Fibroblast of upper back skin (primary cell): ENCODE data around the gene NSD2.
"Not testable (repeated sequence)": the region's sequence is repeated elsewhere in the genome, so short reads cannot be mapped to it uniquely, and the experiment has no call there.

Experiments used
- DNase-seq: peaks from one replicate; pipeline ENCODE4 v3.0.0-alpha.2; 2013

NSD2 gene

DNA sequence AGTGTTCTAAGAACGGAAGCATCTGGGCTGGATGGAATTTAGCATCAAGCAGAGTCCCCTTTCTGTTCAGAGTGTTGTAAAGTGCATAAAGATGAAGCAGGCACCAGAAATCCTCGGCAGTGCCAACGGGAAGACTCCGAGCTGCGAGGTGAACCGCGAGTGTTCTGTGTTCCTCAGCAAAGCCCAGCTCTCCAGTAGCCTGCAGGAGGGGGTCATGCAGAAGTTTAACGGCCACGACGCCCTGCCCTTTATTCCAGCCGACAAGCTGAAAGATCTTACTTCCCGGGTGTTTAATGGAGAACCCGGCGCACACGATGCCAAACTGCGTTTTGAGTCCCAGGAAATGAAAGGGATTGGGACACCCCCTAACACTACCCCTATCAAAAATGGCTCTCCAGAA is 29.4 kb downstream of the NSD2 start:
- DNase-seq, result no peak

DNA sequence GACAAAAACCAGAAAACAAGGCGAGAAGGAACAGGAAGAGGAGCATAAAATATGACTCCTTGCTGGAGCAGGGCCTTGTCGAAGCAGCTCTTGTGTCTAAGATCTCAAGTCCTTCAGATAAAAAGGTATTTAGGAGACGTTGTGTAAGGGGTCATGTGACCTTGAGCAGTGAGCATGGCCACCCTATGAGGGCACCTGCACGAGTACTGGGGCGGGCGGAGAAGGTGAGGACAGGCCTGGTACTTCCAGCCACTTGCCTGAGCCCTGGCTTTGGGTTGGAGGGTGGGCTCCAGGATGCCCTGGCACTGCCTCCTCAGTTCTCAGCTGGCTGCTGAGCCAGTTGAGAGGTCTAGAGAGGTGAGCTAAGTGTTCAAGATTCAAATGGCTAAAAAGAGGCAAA is 29.9 kb downstream of the NSD2 start:
- no peak for DNase-seq

DNA sequence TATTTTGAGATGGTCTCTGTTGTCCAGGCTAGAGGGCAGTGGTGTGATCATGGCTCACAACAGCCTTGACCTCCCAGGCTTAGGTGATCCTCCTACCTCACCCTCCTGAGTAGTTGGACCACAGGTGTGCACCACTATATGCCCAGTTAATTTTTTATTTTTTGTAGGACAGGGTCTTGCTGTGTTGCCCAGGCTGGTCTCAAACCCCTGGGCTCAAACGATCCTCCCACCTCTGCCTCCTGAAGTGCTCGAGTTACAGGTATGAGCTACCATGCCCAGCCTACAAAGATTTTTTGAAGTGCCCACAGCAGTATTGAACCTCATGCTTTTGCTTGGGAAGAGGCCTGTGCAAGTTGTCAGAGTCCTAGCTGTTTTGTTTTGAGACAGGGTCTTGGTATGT is 31.1 kb downstream of the NSD2 start:
- no peak for DNase-seq

DNA sequence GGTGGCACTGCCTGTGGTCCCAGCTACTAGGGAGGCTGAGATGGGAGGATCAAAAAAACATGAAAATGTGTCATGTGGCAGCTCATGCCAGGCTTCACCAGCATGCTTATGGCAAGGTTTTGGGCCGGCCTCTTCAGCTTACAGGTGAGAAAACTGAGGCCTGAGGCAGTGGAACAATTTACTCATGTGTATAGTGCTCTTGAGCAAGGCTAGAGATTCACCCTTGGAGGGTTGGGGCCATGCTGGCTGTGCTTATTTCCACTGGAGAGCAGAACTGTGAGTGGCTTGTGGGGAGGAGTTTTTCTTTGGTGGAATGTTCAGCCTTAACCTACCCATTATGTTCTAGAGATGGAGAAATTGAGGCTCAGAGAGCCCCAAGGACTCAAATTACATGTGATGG is 31.8 kb downstream of the NSD2 start:
- no peak for DNase-seq

DNA sequence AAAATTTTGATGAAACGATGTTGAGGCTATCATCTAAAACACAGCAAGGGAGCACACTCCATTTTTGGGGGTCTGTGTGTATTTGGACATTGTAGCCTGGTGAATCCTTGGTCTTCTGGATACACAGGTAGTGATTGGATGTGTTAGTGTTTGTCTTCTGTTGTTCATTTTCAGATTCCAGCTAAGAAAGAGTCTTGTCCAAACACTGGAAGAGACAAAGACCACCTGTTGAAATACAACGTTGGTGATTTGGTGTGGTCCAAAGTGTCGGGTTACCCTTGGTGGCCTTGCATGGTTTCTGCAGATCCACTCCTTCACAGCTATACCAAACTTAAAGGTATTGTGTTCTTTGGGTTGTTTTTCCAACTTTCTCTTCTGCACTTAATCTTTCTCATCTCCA is 32.8 kb downstream of the NSD2 start:
- no peak for DNase-seq

DNA sequence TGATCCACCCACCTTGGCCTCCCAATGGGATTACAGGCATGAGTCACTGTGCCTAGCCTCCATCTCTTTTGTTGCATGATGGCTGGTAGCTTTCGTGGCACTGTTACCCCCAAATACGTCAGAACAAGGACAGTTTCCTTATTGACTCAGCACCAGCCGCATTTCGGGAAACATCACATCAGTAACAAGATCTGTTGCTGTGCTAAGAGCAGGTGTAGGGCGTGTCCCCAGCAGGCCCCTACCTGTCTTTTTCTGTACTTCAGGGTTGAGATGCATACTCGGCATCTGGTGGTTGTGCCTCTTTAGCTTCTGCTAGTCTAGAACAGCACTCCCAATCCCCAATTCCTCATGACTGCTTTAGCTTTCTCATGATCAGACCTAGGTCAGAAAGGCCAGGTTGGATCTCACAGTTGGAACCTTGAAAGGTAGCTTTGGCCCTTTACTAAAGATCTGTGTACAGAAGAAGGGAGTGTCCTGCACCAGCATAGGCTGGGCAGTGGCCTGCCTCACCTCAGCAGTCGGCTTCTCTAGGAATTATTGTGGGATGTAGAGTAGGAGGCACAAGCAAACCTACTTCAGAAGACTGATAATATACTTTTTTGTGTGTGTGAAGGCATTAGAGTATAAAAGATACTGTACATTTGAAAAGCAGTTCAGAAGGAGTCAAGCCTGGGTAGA is 36.8 kb downstream of the NSD2 start:
- DNase-seq, result no peak

DNA sequence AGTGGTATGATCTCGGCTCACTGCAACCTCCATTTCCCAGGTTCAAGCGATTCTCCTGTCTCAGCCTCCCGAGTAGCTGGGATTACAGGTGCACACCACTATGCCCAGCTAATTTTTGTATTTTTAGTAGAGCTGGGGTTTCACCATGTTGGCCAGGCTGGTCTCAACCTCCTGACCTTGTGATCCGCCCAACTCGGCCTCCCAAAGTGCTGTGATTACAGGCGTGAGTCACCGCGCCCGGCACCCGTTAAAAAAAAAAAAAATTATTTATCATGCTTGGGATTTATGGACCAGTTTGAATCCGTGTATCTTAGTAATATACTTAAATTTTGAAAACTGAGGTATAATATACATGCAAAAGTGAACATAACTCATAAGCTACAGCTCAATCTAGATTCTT is 38.5 kb downstream of the NSD2 start:
- not testable (repeated sequence) for DNase-seq

DNA sequence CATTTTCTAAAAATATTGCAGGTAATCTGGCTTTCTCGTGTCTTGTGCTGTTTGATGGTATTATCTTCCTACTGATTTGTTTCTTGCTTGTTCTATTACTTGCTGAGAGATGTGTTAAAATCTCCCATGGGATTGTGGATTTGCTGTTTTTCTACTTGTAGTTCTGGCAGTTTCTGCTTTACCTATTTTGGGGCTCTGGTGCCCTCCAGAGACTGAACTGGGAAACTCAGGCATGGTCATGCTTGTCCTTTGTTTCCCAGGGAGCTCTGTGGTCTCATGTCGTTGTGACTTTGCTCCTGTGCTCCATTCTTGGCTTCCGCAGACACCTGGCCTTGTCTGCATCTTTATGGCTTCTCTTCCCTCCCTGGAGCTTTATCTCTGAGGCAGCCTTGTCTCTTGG is 39.5 kb downstream of the NSD2 start:
- peak; percentile 63 for DNase-seq

DNA sequence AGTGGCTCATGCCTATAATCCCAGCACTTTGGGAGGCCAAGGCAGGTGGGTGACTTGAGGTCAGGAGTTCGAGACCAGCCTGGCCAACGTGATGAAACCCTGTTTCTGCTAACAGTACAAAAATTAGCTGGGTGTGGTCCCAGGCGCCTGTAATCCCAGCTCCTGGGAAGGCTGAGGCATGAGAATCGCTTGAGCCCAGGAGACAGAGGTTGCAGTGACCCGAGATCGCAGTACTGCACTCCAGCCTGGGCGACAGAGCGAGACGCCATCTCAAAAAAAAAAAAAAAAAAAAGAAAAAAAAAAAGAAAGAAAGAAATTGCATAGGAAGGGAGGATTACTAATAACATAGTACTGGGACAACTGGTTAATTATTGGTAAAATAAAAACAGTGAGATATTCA is 40.1 kb downstream of the NSD2 start:
- not testable (repeated sequence) for DNase-seq

DNA sequence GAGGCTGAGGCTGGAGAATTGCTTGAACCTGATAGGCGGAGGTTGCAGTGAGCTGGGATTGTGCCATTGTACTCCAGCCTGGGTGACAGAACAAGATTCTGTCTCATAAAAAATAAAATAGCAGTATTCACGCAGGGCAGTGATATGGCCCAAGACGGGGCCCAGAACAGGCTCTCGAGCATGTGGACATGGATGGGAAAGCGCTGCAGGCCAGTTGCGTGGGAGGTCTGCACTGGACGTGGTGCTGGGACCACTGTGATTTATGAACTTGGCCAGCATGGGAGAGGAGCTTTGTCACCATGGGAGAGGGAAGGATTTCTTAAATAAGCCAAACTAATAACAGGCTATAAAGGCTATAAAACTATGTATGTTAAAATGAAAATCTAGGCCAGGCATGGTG is 51.6 kb downstream of the NSD2 start:
- DNase-seq, result no peak

DNA sequence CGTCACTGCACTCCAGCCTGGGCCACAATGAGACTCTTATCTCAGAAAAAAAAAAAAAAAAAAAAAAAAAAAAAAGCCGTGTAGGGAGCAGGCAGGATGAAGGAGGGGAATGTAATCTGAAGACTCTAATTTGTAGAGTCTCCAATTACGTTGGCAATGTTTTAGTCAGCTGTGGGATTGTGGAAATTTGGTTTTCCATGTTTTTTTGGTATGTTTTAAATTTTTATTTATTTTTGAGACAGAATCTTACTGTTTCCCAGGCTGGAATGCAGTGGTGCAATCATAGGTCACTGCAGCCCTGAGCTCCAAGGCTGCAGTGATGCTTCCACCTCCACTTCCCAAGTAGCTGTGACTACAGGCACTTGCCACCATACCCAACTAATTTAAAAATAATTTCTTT is 56.5 kb downstream of the NSD2 start:
- peak; percentile 26 for DNase-seq

DNA sequence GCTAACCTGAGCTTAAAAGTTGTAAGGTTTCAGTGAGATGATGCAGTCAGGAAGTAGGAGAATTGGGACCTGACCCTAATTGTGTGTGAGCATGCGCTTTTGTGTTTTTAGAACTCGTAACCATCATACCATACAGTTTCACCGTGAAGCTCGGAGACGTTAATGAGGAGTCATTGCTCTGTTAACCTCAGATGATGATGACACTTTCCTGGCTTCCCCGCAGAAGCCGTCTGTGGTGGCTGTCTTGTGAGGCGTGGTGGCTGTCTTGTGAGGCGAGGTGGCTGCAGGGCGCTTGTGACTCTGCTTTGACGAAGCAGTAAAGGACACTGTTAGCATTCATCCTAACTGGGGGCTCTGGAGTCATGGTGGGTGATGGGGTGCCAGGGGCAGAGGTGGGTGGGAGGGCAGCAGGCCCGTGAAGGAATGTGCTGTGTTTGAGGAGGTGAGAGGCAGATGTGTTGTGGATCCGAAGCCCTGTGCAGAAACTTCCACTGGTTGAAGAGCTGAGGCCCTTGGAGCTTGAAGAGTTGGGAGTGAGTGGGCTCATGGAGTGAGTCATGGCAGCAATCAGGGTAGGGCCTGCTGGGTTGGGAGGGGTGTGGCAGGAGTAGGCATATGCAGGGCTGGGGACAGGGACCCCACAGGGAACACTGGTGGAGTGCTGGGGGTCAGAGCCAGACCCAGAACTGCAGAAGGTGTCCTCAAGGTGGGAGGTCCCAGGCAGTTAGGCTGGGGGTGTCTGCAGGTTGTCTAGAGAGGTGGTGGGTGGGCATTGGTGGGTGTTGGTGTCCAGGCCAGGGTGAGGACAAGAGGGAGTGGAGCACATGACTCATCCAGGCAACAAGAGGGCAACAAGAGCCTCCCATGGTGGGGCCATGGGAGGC is 57.4 kb downstream of the NSD2 start:
- no peak for DNase-seq

DNA sequence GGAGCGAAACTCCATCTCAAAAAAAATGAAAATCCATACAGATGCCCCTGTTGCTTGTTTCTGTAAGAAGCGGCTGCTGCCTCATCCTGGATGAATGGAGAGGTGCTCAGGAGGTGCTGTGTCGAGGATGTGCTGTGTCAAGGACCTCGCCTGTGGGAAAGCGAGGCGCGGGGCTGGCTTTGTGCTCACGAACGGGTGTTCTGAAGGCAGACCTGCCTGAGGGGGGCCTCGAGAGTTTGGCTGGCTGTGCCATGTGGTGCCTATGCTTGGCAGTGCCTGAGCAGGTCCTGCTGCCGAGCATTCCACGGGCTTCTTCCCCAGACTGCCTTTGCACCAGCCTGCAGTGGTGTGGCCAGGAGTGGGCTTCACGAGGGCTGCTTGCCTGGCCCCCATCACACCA is 61.5 kb downstream of the NSD2 start:
- DNase-seq, result no peak

DNA sequence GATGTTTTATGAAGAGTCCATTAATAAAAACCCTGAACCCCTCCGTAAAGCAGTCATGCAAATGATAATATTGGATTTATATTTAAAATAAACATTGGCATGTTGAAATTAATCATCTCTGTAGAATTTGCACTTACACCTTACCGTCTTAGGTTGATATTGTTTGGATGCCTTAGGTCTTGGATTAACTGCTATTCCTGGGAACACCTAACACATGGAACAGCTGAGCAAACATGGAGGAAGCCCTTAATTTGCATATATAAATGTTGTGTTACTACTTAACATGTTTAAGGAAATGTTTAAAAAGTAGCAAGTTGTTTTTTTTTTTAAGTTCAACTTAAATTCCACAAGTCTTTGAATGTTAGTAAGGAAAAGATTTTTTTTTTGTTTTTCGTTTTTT is 62.5 kb downstream of the NSD2 start:
- DNase-seq, result no peak

DNA sequence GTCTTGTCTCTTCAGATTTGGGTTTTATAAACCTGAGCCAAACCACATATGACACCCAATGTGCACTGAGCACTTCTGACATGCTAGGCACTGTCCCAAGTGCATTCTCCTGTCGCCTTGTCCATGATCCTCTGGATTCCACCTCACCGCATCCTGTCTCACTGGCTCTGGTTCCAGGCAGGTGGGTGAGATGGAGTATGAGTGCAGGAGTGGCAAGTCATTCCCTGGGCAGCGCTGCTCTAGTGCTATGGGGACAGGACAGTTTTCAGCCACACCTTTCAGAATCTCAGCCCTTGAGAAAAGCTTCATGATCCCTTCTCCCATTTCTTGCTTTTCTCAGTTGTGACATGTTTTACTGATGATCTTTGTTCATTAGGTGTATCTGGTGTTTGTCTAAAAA is 66.4 kb downstream of the NSD2 start:
- DNase-seq, result no peak

DNA sequence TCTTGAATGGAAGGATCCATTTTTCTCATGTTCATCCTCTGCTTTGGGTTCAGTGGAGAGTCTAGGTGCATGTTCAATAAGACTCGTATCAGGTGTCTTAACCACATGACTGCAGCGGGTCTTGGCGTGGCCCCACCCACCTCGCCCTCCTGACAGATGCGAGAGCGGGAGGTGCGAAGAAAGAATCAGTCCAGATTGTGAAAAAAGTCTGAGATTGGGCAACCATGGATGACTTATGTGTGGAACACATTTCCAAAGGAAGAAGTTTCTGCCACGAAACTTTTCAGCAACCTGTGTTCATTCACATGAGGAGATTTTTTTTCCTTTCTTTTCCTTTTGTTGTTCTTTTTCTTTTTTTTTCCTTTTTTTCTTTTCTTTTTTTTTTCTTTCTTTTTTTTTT is 66.8 kb downstream of the NSD2 start:
- DNase-seq, result no peak

DNA sequence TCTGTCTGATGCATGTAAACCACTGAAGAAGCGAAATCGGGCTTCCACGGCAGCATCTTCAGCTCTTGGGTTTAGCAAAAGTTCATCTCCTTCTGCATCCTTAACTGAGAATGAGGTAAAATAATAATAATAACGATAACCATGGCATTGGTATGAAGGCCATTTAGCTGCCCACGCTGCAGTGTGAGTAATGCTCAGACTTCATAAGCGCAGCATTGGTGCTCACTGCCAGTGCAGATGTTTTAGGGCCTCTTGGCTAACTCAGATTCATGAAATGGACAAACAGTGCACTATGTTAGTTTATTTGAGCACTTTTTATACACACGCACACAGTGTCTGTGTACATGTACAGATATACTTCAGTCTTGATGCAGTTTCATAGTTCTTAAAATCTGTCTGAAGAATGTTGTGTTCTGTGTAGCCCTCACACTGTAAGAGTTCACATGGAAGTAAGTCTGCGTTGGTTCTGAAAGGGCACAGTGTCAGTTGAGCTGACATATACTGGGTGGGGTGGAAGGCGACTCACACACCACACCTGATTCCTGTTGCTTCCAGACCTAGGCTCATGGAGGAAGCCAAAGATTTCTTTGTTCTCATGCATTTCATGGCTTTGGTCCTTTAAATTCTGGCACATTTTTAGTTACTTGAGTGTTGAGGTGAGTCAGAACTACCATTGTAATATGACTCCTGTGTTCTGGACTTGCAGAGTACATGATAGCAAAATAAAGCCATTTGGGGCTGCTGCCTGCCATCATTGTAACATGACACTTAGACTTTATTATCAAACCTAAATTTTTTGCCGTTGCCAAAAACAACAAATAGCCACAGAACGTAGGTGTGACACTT is 68.7 kb downstream of the NSD2 start:
- peak; percentile 83 for DNase-seq

DNA sequence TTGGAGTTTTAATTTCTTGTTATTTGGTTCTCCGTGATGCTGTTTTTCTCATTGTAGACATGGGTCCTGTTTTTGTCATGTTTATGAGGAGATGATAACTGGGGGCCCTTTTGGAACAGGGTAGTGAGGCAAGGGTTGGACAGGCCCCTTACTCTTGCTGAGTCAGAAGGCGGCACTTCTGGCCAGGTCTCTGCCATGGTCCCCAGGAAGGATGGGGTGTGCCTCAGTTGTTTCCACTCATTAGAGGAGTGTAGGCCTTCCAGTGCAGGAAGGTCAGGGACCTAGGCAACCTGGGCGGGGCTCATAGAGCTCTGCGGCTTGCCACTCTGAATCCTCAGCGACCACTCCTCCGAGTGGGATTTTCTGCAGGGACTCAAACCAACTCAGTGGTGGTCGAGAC is 69.4 kb downstream of the NSD2 start:
- no peak for DNase-seq

DNA sequence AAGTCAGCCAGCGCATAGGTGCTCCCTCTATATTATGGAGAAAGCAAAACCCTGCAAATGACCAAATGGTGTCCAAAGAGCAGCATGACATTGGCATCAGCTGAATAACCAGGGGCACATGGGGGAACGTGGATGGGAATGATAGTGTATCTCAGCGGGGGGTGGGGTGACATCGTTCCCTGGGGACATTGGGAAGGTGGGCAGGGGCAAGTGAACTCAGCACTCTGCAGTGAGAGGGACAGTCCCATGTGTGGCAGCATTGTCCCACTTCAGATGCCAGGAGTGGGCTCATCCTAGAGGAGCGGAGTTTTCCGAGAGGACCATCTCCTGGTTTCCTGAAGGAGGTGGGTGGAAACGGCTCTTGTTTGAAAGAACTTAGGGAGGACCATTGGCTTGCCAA is 72.7 kb downstream of the NSD2 start:
- no peak for DNase-seq

DNA sequence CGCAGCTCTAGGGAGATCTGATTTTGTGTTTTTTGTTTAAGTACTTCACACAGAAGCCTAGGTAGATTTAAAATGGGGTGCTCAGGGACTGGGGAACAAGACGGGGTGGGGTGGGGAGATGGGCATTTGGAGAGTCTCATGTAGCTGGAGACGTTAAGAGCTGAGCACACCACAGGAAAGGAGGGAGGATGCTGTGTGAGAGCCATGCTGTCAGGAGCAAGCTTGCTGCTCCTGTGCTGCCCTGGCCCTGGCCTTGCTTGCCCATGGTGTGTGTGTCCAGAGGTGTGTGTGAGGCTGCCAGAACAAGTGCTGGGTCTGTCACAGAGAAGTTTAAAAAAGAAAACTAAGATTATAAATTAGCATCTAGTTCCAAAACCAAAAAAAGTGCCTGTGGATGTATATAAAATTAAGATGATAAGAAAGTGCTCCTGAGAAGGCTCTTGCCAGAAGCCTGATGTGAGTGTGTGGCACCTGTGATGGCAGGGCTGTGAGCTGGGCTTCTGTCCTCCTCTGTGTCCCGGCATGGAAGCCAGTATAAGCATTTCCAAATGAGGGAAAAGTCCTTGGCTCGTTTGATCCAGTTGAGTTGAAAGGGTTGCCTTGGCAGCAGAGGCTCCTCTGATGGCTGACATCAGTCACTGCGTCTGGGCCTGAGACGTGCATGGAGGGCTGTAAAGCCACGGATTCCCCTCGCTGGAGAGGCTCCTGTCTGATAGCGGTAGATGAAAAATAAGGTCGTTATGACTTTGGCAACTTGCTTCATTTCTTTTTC is 74.1 kb downstream of the NSD2 start:
- no peak for DNase-seq

DNA sequence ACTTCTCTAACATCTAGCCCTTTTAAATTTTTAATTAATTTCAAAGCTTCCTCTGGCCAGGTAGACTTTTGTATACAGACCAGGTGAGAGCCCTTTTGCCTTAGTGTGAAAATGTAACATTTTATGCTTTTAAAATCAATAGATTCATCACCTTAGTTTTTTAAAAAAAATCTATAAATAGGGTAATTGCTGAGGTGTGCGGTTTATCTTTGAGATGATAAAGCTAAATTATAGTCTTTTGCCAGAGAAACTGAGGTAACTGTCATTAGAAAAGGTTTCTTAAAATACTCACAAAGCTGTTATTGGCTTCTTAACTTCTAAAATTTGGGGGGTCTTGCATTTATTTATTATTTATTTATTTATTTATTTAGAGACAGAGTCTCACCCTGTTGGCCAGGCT is 74.7 kb downstream of the NSD2 start:
- DNase-seq, result no peak

DNA sequence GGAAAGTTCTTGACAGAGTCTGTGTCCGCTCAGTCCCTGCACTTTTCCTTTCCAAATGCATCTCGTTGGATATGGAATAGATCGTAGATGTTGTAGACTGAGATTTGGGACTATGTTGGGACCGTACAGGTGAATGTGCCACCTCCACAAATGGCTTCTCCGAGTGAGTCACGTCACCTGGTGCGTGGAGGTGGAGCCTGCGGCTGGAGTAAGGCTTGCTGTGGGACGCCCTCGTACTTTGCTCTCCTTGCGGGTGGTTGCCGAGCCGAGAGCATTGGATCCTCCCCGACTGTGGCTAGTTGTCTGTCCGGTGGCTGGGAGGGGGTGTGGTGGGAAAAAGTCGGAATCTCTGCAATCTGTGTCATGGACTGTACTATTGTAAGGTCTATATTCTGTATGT is 77.0 kb downstream of the NSD2 start:
- no peak for DNase-seq

DNA sequence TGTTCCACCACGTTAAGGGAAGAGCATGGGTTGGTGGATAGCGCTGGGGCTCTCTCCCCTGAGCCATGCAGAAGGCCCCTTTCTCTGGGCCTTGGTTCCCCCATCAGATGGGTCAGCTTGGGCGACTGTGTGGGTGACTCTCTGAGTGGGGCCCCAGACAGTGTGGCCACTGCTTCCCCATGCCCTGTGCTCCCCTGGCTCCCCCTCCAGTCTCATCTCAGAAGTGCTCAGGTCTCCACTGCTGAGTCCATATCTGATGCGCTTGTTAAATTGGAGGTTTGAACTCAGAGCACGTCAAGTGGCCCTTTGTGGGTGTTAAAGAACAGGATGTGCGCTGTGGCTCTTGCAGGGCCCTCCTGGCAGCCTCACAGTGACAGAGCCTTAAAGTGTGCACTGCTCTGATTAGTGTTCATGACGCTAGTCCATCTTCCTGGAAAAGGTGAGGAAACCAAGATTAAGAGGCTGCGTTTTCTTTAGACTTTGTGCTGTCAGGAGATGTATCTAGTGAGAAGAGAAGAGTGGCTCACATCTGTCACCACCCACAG is 77.8 kb downstream of the NSD2 start:
- no peak for DNase-seq
